Left lung (tissue), 10 donors: ENCODE data around the gene WDR89. TPM values are rescaled to one million over a fixed set of nuclear protein-coding genes. Genes with fewer than 3 reads are reported as not detected.
A peak's percentile ranks its signal among the peaks of the same experiment; 100 is the strongest.

ENCODE experiments used
- ATAC-seq: fragments of 200-7000 bp; cut with Tn5 transposase; one replicate; pipeline ENCODE4 v1.9.1; 2020; ENCODE audit warnings: moderate library complexity
- DNase-seq, 4 donors: peaks; one replicate each; pipeline ENCODE4 v3.0.0-alpha.2; 2013 to 2020
- H3K27ac ChIP-seq, 2 donors: fragments of 200-600 bp; sonication (generic) in 1 of 2; one replicate each; pipeline versions ENCODE4 v1.5.0 to v1.8.0; 2020 to 2021
- H3K27me3 ChIP-seq, 2 donors: fragments of 200-600 bp; sonication (generic) in 1 of 2; one replicate each; pipeline versions ENCODE4 v1.5.0 to v1.8.0; 2020 to 2021
- H3K36me3 ChIP-seq, 2 donors: fragments of 200-600 bp; sonication (generic) in 1 of 2; one replicate each; pipeline versions ENCODE4 v1.5.0 to v1.8.0; 2020 to 2021
- H3K4me1 ChIP-seq, 2 donors: fragments of 200-600 bp; one replicate each; pipeline ENCODE4 v1.8.0; 2021
- H3K4me3 ChIP-seq, 2 donors: fragments of 200-600 bp; sonication (generic) in 1 of 2; one replicate each; pipeline versions ENCODE4 v1.5.0 to v1.8.0; 2020 to 2021; ENCODE audit warnings: mild to moderate bottlenecking in 1 of 2
- H3K9me3 ChIP-seq, 2 donors: fragments of 200-600 bp; sonication (generic) in 1 of 2; one replicate each; pipeline versions ENCODE4 v1.5.0 to v1.8.0; 2020 to 2021
- intact Hi-C, 2 donors: fragments of 100-400 bp; cut with DNase I; formaldehyde crosslinking; loops; one replicate each; pipeline versions ENCODE4 v1.11.2 to v1.14.2; 2022
- polyA plus RNA-seq, 6 donors: library from polyadenylated mRNA; unstranded; fragments of 120-200 nt; gene quantifications; one replicate each; pipeline ENCODE4 v1.2.1, GENCODE V29; 2013; ENCODE audit not compliant: insufficient read length in 6 of 6
- total RNA-seq, 2 donors: library from RNA; stranded (reverse); fragmentation: NEBNext Ultra II Directional; extraction: Animal tissue kit (Norgen Biotek cat#: 25700); gene quantifications; one replicate each; pipeline ENCODE4 v1.2.1, GENCODE V29; 2021
- TF ChIP-seq, protein P1 (sequence below), 2 donors: fragments of 200-600 bp; sonication (generic) in 1 of 2; IDR thresholded peaks; one replicate each; pipeline versions ENCODE4 v1.5.0 to v1.8.0; 2021; ENCODE audit warnings: antibody characterized with exemption in 2 of 2
- donor health status: DM: no; HTN: yes; CAD: no.
- donor health status: DM: no; HTN: no; CAD: no.

WDR89 gene
- total and polyA plus RNA-seq, 8 donors, result 10.9 to 23.9 (median 21.8) TPM

DNA sequence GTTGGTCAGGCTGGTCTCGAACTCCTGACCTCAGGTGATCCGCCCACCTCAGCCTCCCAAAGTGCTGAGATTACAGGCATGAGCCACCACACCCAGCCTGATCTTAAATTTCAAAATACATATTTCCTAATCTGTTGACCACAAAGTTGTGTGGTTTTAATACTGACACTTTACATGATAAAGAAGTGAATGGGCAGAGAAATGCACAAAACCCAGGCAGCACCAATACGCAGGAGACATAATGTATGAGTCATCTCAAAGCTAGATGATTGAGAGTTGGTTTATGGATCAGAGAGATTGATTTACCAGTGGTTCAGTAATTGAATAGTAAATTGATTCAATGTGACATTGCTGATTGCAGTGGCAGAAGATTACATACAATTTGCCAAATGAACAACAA is 79.3 kb downstream of the WDR89 start:
- no peak for DNase-seq
- H3K9me3 ChIP-seq, result no peaks in the 10 kb centered on the region
- TF ChIP-seq, protein P1, sequence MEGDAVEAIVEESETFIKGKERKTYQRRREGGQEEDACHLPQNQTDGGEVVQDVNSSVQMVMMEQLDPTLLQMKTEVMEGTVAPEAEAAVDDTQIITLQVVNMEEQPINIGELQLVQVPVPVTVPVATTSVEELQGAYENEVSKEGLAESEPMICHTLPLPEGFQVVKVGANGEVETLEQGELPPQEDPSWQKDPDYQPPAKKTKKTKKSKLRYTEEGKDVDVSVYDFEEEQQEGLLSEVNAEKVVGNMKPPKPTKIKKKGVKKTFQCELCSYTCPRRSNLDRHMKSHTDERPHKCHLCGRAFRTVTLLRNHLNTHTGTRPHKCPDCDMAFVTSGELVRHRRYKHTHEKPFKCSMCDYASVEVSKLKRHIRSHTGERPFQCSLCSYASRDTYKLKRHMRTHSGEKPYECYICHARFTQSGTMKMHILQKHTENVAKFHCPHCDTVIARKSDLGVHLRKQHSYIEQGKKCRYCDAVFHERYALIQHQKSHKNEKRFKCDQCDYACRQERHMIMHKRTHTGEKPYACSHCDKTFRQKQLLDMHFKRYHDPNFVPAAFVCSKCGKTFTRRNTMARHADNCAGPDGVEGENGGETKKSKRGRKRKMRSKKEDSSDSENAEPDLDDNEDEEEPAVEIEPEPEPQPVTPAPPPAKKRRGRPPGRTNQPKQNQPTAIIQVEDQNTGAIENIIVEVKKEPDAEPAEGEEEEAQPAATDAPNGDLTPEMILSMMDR (IDR thresholded peaks at IDR 0.05), result no peak
- peaks cover 0 to 3% of the 10 kb centered on the region in 2 donors for H3K4me1 ChIP-seq
- H3K27me3 ChIP-seq, result no peaks in the 10 kb centered on the region
- H3K36me3 ChIP-seq, result no peaks in the 10 kb centered on the region
- H3K27ac ChIP-seq, result no peak overlapping the region
- intact Hi-C loops, result no loop called here
- H3K4me3 ChIP-seq, result no peak overlapping the region
- no peak for ATAC-seq

DNA sequence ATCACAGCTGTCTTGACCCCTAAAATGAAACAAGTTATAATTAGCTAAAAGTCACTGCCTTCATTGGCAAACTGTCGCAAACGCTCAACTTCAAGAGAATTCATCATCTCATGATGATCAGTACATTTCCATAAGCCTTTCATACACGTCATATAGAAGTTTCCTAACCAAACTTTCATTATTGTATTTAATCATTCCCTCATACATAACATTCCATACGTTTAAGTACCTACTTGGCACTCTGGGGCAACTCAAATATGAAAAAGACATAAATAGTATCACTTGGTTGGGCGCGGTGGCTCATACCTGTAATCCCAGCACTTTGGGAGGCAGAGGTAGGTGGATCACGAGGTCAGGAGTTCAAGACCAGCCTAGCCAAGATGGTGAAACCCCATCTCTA is 86.1 kb downstream of the WDR89 start:
- intact Hi-C loops, result no loop called here
- H3K4me1 ChIP-seq, result no peaks in the 10 kb centered on the region
- H3K9me3 ChIP-seq, result no peaks in the 10 kb centered on the region
- H3K36me3 ChIP-seq, result no peaks in the 10 kb centered on the region
- ATAC-seq (no peak), DNase-seq (no peak)
- no peak overlapping the region for H3K27ac ChIP-seq
- TF ChIP-seq, protein P1 (IDR thresholded peaks at IDR 0.05), result no peak
- H3K27me3 ChIP-seq, result no peaks in the 10 kb centered on the region
- H3K4me3 ChIP-seq, result no peak overlapping the region

GRCh38 chr14:63551332-63551731 is 90.3 kb downstream of the WDR89 start:
- TF ChIP-seq, protein P1 (IDR thresholded peaks at IDR 0.05), result no peak
- H3K4me3 ChIP-seq, result no peak overlapping the region
- no peaks in the 10 kb centered on the region for H3K27me3 ChIP-seq
- ATAC-seq (peak; percentile 39), DNase-seq (no peak)
- no peak overlapping the region for H3K27ac ChIP-seq
- no peaks in the 10 kb centered on the region for H3K9me3 ChIP-seq
- intact Hi-C loops, result no loop called here
- no peaks in the 10 kb centered on the region for H3K4me1 ChIP-seq
- no peaks in the 10 kb centered on the region for H3K36me3 ChIP-seq

- TF ChIP-seq, protein P1 (IDR thresholded peaks at IDR 0.05), result no peak
- ATAC-seq (no peak), DNase-seq (no peak)
- no peak overlapping the region for H3K27ac ChIP-seq
- H3K27me3 ChIP-seq, result no peaks in the 10 kb centered on the region
- intact Hi-C loops, result loop anchor here in 1 of 2 donors (10.0 kb wide), 1 partner anchor 153 kb away; no protein-coding TSS in a partner anchor
- no peak overlapping the region for H3K4me3 ChIP-seq
- peaks cover 5 to 9% of the 10 kb centered on the region in 2 donors for H3K4me1 ChIP-seq
- no peaks in the 10 kb centered on the region for H3K9me3 ChIP-seq
- no peaks in the 10 kb centered on the region for H3K36me3 ChIP-seq
Observed at GRCh38 chr14:63547798-63548335, 93.8 kb downstream of the WDR89 start.

Other genes starting within 250 kb of the WDR89 start
- gene PPP2R5E, start 98.5 kb downstream of the WDR89 start, total RNA-seq, result 10 to 100 TPM; 44.1 to 45.3 TPM
- 10 to 100 TPM; 33.4 to 41.9 (median 38.1) TPM for gene PPP2R5E, start 98.5 kb downstream of the WDR89 start, polyA plus RNA-seq
- 10 to 100 TPM; 19.8 to 21.6 TPM for gene SGPP1, start 86.2 kb upstream of the WDR89 start, total RNA-seq
- gene SGPP1, start 86.2 kb upstream of the WDR89 start, polyA plus RNA-seq, result 10 to 100 TPM; 19.4 to 26.3 (median 21.9) TPM
- 10 to 100 TPM; 59.6 to 72.1 TPM for gene SYNE2, start 211.1 kb upstream of the WDR89 start, total RNA-seq
- gene SYNE2, start 211.1 kb upstream of the WDR89 start, polyA plus RNA-seq, result 100 to 1,000 TPM in 3 of 6 donors, 10 to 100 TPM in 3; 79.4 to 109 (median 99.3) TPM